ENCODE measurements around the gene GNB5.

Gene GNB5

DNA sequence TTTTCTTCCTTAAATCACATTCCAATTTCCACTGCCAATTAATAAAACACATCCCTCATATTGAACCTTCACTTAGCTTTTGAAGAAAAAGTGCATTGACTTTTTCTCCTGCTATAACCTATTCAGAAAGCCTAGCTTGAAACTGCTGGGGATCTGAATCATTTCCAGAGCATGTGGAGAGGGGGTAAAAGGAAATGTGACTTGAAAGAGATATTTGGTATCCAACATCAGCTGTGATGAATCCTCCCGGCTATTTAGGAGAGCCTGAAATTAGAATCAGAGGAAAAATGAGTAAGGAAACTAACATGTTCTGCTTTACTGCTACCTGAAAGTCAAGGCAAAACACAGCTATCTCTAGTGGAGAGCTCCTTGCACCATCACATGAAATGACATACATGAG is 2.6 kb upstream of the GNB5 start:
- TF ChIP-seq, protein P1, sequence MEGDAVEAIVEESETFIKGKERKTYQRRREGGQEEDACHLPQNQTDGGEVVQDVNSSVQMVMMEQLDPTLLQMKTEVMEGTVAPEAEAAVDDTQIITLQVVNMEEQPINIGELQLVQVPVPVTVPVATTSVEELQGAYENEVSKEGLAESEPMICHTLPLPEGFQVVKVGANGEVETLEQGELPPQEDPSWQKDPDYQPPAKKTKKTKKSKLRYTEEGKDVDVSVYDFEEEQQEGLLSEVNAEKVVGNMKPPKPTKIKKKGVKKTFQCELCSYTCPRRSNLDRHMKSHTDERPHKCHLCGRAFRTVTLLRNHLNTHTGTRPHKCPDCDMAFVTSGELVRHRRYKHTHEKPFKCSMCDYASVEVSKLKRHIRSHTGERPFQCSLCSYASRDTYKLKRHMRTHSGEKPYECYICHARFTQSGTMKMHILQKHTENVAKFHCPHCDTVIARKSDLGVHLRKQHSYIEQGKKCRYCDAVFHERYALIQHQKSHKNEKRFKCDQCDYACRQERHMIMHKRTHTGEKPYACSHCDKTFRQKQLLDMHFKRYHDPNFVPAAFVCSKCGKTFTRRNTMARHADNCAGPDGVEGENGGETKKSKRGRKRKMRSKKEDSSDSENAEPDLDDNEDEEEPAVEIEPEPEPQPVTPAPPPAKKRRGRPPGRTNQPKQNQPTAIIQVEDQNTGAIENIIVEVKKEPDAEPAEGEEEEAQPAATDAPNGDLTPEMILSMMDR (IDR thresholded peaks at IDR 0.05; ENCODE audit: low read depth, low read length) = no peak
- no peak for DNase-seq (ENCODE audit: low read depth in 2 of 2)
- H3K4me3 ChIP-seq (replicated peaks in 1 of 2; ENCODE audit: low read depth in 2 of 2, low read length in 2 of 2) = no peak overlapping the region

DNA sequence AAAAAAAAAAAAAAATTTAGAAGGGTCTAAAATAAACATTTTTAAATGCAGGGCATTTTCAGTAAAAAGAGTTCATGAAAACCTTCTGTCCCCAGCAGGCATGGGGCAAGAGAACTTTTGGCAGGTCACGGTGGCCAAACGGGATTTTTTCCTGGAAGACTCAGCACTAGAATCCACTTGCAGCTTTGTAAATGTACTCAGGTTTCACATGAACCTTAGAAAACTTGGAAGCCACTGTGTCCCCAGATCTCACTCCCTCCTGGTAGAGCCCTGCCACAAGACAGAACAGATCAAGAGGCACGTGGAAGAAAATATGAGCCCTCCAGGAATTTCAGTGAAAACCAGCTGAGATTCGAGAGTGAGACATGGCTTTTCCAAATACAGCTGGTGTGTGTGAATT is 2.1 kb upstream of the GNB5 start:
- no peak for DNase-seq (ENCODE audit: low read depth in 2 of 2)
- TF ChIP-seq, protein P1 (IDR thresholded peaks at IDR 0.05; ENCODE audit: low read depth, low read length) = no peak
- H3K4me3 ChIP-seq (replicated peaks in 1 of 2; ENCODE audit: low read depth in 2 of 2, low read length in 2 of 2) = no peak overlapping the region

DNA sequence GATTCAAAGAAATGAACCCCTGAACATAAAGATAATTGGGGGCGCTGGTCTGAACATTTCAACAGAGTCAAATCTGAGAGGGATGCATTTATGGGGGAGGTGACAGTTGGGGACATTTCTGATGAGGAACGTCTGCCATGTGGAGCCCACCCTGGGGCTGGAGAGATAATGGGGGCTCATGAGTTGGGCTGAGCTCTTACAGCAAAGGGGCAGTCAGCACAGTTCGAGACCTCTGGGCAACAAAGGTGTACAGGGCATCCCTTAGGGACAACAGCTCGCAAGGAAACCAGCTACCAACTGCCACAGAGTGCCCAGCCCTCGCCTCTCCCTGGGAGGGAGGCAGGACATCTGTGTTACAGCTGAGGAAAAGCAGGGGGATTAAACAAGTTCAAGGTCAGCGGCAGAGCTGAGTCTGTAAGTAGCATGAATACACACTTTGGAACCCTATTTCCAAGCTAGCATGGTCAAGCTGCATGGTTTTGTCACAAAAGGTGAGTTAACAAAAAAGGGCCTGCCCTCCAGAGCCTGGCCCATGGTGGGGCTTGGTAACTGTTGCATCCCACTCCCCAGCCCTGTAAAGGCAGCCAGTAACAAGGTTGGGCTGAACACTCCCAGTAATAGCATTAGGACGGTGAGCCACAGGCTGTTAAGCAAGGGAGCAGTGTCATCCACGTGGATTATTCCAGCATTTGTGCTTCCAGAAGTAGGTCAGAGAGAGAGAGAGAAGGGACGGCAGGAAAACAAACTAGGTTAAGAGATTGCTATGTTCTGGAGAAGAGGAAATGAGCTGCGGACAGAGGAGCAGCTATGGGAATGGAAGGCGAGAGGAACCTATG is 4.3 kb downstream of the GNB5 start:
- TF ChIP-seq, protein P1 (IDR thresholded peaks at IDR 0.05; ENCODE audit: low read depth, low read length) = no peak
- H3K4me3 ChIP-seq (replicated peaks in 1 of 2; ENCODE audit: low read depth in 2 of 2, low read length in 2 of 2) = no peak overlapping the region
- DNase-seq (ENCODE audit: low read depth in 2 of 2) = no peak

DNA sequence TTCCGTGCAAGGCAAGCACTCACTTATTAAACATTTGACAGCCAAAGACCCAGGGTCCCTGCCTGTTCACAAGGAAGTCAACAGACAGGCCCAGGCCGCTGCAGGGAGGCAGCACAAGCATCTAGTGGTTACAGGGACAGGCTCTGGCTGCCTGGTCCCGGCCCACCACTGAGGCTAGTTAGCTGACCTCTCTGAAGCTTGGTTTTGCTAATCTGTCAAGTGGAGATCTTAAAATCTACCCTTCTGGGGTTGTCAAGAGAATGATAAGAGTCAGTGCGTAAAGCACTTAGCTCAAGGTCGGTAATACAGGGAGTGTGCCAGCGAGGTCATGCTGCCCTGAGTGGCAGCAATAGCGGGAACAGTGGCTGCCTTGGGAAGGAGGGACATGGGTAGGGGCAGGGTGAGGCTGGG is 6.0 kb downstream of the GNB5 start:
- no peak for DNase-seq (ENCODE audit: low read depth in 2 of 2)
- H3K4me3 ChIP-seq (replicated peaks in 1 of 2; ENCODE audit: low read depth in 2 of 2, low read length in 2 of 2) = no peak overlapping the region
- TF ChIP-seq, protein P1 (IDR thresholded peaks at IDR 0.05; ENCODE audit: low read depth, low read length) = no peak

DNA sequence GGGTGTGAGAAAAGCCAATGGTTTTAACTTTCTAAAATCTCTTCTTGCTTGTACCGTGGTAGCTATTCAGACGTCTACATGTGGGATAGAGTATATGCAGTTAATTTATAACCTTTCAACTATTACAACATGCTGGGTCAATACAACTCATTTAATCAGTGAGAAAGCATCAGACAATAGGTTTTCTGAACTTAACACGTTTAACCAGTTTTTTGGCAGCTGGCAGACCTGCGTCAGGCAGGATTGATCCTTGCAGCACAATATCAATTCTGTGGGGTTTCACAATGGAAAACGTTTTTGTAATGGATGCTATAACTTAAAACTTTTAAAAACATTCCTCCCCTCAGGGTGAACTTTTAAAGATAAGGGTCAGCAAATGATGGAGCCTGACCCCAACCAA is 6.5 kb downstream of the GNB5 start:
- H3K4me3 ChIP-seq (replicated peaks in 1 of 2; ENCODE audit: low read depth in 2 of 2, low read length in 2 of 2) = no peak overlapping the region
- TF ChIP-seq, protein P1 (IDR thresholded peaks at IDR 0.05; ENCODE audit: low read depth, low read length) = no peak

DNA sequence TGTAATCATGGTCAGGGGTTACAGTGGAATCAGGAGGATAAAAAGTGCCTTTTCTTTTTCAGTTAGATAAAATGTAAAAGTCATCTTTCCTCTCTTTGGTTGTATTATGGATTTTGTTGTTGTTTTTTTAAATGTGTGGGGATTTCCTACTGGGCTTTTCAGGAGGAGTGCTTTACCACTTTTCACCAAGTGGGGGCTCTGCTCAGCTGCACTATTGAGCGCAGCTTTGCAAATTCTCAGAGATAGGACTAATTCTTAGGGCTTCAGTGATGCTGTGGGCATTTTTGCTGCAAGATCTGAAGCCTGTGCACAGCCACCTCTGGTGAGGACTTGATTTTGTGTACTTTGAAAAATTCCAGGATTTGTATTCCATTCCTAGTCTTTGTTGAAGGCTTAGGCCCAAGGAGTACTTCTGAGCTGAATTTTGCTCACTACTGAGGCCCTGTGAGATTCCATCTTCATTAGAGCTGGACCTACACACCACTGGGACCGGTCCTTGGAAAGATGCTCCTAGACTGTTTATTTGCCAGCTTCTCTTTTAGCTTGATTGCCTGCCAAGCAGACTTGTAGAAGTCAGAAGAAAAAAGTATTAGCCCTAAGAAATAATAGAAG is 7.5 kb downstream of the GNB5 start:
- H3K4me3 ChIP-seq (replicated peaks in 1 of 2; ENCODE audit: low read depth in 2 of 2, low read length in 2 of 2) = no peak overlapping the region
- peak; percentile 54 to 68 for DNase-seq (ENCODE audit: low read depth in 2 of 2)
- TF ChIP-seq, protein P1 (IDR thresholded peaks at IDR 0.05; ENCODE audit: low read depth, low read length) = peak; percentile 83

More for the DNA sequence above, 6.5 kb downstream of the GNB5 start:
- DNase-seq (ENCODE audit: low read depth in 2 of 2) = no peak
